Measurements from ENCODE around the gene SEC61B. TPM values are rescaled to one million over a fixed set of nuclear protein-coding genes. Genes with fewer than 3 reads are reported as not detected.

Gene SEC61B
- total RNA-seq, 1 donor from 2014 or later = 203 TPM

DNA sequence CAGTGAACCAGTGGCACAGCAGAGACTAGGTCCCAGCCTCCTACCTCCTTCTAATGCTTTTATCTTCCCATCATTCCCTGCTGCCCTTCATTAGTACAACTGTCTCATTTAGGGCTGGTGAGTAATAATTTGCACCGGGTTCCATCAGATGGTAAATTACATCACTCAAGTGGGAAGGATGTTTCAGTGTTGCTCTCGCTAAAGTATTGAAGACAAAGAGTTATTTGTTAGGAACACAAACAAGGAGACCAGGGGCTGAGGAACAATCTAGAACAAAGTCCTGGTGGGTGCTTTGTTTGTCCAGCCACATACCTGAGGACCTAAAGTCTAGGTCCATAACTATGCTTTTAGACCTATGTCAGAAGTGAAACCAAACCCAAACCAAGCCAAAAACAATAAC is 52.4 kb downstream of the SEC61B start:
- H3K27me3 Mint-ChIP-seq (ENCODE audit: unreplicated experiment) = peaks cover 4% of the 10 kb centered on the region
- no peaks in the 10 kb centered on the region for H3K4me1 Mint-ChIP-seq (ENCODE audit: unreplicated experiment)
- no peak overlapping the region for H3K27ac Mint-ChIP-seq (ENCODE audit: unreplicated experiment)
- no peaks in the 10 kb centered on the region for H3K36me3 Mint-ChIP-seq (ENCODE audit: low read depth, unreplicated experiment)
- H3K4me3 Mint-ChIP-seq (ENCODE audit: unreplicated experiment) = no peak overlapping the region
- TF ChIP-seq, protein P1, sequence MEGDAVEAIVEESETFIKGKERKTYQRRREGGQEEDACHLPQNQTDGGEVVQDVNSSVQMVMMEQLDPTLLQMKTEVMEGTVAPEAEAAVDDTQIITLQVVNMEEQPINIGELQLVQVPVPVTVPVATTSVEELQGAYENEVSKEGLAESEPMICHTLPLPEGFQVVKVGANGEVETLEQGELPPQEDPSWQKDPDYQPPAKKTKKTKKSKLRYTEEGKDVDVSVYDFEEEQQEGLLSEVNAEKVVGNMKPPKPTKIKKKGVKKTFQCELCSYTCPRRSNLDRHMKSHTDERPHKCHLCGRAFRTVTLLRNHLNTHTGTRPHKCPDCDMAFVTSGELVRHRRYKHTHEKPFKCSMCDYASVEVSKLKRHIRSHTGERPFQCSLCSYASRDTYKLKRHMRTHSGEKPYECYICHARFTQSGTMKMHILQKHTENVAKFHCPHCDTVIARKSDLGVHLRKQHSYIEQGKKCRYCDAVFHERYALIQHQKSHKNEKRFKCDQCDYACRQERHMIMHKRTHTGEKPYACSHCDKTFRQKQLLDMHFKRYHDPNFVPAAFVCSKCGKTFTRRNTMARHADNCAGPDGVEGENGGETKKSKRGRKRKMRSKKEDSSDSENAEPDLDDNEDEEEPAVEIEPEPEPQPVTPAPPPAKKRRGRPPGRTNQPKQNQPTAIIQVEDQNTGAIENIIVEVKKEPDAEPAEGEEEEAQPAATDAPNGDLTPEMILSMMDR (IDR thresholded peaks at IDR 0.05; ENCODE audit: unreplicated experiment) = no peak
- no peak for DNase-seq (ENCODE audit: low spot score)
- no peaks in the 10 kb centered on the region for H3K9me3 Mint-ChIP-seq (ENCODE audit: unreplicated experiment)

Other genes starting within 250 kb of the SEC61B start
- 206 TPM for gene TGFBR1, start 117.2 kb upstream of the SEC61B start, total RNA-seq (ENCODE audit: unreplicated experiment)
- 28.9 TPM for gene ALG2, start 340 bp upstream of the SEC61B start, total RNA-seq (ENCODE audit: unreplicated experiment)

All from endothelial cell (in vitro differentiated cells).